Left lobe of liver (tissue), 1 donor: ENCODE data around the gene NACC2. TPM values are rescaled to one million over a fixed set of nuclear protein-coding genes. Genes with fewer than 3 reads are reported as not detected.

ENCODE experiments used
- total RNA-seq: library from RNA; stranded (reverse); gene quantifications from one replicate; pipeline ENCODE4 v1.2.1, GENCODE V29; 2021
- donor health status: DM: no; HTN: yes; CAD: no.

Gene NACC2
- total RNA-seq, 1 donor from 2014 or later = 18.4 TPM

Other genes starting within 250 kb of the NACC2 start
- gene CAMSAP1, start 187.7 kb downstream of the NACC2 start, total RNA-seq = 10.7 TPM
- gene UBAC1, start 133.9 kb downstream of the NACC2 start, total RNA-seq = 18.7 TPM
- gene TMEM250, start 23.6 kb upstream of the NACC2 start, total RNA-seq = 18.2 TPM
- gene LHX3, start 109.8 kb upstream of the NACC2 start, total RNA-seq = not detected
- gene QSOX2, start 150.5 kb upstream of the NACC2 start, total RNA-seq = 4.7 TPM
- gene CCDC187, start 208.8 kb upstream of the NACC2 start, total RNA-seq = 0.03 TPM
- 4.8 TPM for gene GPSM1, start 232.2 kb upstream of the NACC2 start, total RNA-seq